GM18507 (cell line): ENCODE results near the gene SEMA3B.

Experiments used
- DNase-seq: peaks from one replicate; pipeline ENCODE4 v3.0.0; 2011; ENCODE audit warnings: low read depth; ENCODE audit not compliant: insufficient read length; ENCODE audit errors: extremely low spot score
- FAIRE-seq: peaks from 2 replicates; lab custom pipeline; 2011; peaks lifted over from hg19 to GRCh38; lab: Jason Lieb, UNC

SEMA3B gene

DNA sequence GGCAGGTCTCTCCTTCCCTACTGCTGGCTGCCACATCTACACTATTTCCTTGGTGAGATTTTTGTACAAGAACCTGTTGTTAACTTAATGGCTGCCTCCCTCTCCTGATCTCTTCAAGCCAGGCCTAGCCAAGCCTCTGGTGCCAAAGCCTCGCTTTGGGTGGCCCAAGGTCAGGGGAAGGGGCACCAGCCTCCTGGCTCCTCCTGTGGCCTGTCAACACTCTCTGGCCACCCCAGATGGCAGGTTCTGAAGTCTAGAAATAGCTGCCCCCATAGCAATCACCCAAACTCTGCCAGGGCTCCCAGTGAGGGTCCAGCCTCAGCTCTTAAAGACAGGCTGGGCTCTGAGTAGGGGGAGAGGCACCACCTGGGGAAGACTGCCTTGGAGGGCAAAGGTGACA, 18.3 kb downstream of the SEMA3B start:
- FAIRE-seq (no peak), DNase-seq (no peak)

DNA sequence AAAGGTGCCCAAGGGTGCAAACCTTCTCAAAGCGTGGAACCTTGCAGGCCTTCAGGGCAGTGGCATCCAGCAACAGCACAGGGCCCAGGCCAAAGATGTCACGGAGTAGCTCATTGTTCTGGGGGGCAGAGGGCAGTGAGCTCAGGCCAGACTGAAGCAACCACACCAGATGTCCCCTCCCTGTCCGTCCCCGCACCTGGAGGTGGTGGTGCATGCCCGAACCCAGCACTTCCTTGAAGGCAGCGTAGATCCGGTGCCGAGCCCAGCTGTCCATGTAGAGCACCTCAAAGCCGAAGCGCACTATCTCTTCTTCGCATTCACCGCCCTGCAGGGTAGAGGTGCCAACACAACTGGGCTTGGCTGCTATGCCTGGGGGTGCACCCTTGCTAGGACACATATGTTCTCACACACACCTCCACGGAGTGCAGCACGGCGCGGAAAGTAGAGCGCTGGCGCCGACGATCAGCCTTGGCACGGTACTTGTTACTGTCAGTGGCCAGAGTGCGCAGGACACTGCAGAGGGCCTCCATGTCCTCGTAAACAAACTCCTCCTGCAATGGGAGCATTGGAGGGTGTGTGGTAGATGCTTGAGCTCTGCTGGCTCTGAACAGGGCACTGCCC, 19.6 kb downstream of the SEMA3B start:
- no peak for DNase-seq
- no peak for FAIRE-seq

DNA sequence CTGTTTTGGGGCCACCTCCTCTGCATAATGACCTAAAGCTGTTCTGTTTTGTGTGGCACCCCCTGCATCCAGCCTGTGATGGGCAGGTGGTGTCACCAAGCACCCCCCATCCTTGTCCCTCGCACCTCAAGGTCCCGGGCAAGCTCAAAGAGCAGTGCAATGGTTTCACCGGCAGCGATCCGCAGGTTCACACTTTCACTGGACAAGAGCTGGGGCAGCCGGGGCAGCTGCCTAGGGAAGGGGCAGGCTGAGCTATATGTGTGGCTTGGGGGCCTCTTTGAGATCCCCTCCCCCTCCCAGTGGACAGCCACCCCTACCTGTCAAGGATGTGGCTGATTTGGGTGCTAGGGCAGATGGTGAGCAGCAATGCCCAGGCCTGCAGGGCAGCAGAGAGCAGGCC, 20.2 kb downstream of the SEMA3B start:
- FAIRE-seq (no peak), DNase-seq (no peak)

DNA sequence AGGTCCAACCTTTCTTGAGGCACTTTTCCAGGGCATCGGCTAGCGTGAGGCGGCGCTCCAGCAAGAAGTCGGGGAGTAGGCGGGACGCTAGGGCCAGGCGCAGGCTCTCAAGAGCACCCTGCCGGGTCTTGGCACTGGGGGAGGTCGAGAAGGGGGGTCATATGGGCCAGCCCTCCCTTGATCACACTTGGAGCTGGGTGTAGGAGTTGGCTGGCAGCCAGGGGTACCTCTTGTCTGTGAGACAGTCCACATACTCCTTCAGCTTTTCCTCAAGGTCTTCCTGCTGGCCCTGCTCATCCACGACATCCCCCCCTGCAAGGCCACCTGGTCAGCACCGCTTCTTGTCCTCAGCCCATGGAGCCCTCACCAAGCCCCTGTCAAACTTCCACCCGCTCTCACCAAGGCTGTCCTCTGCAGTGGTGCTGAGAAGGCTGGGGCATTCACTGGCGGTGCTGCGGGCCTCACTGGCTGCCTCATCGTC, 21.3 kb downstream of the SEMA3B start:
- FAIRE-seq (no peak), DNase-seq (no peak)

DNA sequence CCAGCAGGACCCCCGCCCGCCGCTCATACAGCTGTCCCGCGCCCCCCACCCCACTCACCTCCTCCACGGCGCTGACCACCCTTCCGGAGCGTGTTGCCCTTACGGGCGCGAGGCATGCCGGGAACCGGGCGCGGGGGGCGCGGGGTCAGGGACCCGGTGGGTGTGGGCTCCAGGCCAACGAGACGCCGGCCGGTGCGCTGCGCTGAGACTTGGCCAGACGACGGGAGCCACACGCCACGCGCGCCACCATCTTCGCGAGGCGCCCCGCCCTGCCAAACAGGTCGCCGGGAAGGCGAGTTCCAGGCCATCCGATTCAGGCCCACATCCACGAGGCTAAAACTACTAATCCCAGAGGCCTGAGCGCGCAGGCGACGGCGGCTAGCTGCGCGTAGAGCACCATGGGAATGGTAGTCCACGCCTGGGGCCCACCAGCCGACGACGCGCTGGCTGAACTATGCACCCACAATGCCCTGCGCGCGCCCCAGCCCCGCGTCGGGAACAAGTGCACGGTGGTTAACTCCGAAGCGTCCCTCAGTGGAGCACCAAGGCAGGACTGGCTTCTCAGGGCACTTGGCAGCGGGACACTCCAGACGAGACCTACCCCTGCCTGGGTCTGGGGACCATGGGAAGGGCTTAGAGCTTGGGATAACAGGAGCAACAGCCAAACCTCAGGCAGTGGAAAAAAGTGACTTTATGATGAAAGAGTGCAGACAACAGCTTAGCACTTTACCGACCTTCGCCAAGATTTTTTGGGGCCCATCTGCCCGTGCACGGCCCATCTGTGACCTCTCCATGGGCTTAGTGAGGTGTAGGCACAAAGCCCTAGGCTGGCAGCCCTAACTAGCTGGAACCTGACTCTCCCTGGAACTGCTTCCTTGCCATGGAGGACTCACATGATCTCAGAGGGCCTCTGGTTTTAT, 23.5 kb downstream of the SEMA3B start, which contains the start of gene IFRD2:
TSS of gene IFRD2 (minus strand) at position 271 of the 920 bp plus-strand sequence. CDS start at position 116, 155 bp downstream.
- peak; percentile 100 for FAIRE-seq
- peak; percentile 89 for DNase-seq

DNA sequence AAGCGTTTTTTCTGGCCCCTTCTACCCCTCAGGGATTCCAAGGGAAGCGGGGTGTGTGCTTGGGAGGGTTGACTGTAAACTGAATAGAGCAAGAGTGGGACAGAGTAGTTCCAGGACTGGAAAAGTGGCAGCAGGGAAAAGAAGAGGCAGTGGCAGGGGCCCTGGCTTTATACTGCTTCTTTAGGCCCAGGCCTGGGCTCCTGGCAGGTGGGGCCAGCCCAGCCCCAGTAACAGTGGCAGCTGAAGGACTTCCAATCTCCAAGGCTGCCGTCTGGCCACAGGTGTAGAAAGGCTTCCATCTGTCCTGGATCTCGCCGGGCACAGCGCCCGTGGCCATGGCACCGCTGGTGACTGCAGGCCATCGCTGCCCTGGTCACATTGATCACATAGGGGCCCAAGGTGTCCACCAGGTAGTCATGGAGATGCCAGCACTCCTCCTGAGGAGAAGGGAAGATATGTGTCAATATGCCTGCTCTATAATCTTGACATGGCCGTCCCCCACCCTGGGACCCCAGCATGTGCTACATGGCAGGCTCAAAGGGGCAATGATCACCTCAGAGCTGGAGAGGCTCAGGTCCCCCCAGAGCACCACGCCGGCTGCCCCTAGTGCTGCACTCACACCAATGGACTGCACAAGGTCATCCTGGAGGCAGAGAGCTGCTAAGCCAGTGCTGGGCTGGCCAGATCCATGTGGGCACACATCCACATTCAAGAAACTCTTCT, 24.3 kb downstream of the SEMA3B start:
- no peak for FAIRE-seq

DNA sequence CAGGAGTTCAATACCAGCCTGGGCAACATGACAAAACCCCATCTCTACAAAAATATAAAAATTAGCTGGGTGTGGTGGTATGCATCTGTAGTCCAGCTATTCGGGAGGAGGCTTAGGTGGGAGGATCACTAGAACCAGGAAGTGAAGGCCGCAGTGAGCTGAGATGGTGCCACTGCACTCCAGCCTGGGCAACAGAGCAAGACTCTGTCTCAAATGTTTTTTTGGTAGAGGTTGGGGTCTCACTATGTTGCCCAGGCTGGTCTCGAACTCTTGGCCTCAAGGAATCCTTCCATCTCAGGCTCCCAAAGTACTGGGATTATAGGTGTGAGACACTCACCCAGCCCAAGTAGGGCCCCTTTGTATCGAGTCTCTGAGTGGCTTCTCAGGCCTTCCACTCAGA, 25.1 kb downstream of the SEMA3B start:
- no peak for DNase-seq

More for the DNA sequence above, 24.3 kb downstream of the SEMA3B start:
- no peak for DNase-seq

DNA sequence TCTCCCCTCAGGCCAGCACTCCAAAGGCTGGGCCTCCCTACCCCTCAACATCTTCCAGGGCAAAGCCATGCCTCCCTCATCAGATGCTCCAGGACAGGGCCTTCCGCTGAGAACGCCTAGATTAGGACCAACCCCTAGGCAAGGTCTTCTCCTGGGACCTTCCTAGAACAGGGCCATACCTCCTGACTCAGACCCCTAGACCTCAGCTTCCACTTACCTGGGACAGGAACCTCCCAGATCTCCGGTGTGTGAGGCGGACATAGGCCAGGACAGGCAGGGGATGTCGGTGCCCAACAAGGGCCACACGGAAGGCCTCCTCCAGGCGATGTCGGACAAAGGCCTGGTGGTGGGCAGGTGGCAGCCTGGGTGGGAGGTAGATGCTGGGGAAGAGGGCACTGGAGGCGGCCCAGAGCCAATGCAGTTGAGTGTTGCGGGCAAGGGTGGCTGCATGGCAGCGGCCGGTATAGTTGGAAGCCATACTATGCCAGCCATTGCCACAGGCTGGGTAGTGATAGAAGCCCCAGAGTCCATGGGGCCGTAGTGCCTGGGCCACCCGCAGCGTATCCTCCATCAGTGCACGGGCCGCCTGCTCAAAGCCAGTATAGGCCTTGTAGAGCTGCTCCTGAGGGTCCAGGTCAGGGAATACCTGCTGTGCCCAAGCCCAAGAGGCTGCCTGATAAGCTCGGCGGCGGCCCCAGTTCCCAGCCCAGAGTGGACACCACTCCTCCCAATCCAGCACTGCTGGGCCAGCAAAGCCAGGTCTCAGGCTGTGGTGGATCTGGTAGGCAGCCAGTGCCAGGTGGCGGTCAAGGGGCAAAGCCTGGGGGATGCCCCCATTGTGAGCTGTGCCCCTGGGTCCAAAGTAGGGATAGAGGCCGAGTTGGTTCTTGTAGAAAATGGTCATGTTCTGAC, 25.8 kb downstream of the SEMA3B start:
- DNase-seq, result no peak
- no peak for FAIRE-seq

More for the DNA sequence above, 25.1 kb downstream of the SEMA3B start:
- no peak for FAIRE-seq

DNA sequence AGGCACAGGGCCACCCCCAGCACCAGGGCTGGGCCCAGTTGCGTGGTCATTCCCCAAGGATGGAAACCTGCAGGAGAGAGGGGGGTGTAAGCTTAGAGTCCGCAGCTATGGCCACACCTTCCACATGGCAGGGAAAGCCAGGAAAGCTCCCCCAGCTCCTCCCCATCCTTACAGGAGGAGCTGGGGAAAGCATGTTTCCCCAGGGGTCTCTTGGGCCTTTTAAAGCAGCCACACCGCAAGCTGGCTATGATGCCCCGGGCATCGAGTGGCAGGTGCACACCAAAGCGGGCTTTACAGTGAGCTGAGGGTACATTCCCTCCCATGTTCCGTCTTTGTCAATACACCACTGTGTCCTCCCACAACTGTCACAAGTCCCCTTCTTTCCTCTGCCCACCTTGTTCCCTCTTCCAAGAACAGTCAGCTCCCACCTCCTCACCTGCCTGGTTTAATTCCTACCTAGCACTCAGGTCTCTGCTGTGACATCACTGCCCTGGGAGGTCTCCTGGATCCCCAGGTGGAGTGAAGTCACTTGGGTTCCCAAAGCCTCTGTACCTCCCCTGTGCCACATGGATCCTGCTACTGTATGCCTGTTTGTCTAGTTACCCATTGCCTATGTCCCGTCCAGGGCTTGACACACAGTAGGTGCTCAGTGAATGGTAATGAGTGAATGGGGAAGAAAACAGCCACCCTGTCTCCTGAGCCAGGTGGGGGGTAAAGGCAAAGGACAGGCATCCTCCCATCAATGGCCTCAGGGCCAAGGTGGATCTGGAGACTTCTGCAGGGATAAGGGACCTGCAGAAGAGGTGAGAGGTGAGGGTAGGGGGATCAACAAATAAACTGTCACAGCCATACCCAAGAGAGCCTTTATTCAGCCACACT, 26.8 kb downstream of the SEMA3B start:
- DNase-seq, result no peak
- no peak for FAIRE-seq

DNA sequence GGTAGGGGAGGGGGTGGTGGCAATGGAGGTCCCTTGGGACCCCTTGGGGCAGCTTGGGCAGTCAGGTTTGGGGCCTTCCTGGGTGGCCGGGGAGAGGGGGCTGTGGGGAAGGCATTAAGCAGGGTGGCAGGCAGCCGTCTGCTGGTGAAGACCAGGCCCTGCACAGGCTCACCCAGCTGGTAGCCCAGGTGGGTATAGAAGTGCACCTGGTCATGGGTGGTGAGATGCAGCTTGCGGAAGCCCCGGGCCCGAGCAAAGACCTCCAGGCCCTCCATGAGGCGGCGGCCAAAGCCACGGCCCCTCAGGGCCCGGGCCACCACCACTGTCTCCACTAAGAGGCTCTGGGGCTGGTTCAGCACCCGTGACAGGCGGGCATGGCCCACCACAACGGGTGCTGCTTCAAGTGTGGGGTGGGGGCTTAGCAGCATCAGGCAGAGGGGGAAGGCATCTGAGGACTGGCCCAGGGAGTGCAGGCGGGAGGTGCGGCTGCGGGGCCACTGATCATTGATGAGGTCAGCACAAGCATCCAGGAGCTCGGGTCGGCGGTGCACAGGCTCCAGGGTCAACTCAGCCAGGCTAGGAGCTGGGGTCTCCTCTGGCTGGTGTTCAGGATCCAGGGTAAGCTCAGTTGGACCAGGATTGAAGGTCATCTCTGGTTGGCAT, 27.9 kb downstream of the SEMA3B start:
- no peak for FAIRE-seq
- no peak for DNase-seq

DNA sequence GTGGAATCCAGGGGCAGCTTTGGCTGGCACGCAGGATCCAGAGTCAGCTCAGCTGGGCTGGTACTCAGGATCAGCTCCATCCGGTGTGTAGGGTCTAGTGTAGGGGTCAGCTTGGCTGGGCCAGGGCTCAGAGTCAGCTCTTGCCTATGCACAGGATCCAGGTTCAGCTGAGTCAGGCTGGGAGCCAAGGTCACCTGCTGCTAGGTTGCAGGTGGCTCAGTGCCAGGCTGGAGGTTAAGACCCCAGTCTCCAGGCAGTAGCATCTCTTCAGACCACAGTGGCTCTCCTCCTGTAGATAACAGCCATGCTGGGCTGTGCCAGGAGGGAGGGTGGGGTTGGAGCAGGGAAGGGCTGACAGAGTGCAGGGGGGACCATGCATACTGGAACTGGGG, 28.4 kb downstream of the SEMA3B start:
- no peak for FAIRE-seq
- DNase-seq, result no peak

DNA sequence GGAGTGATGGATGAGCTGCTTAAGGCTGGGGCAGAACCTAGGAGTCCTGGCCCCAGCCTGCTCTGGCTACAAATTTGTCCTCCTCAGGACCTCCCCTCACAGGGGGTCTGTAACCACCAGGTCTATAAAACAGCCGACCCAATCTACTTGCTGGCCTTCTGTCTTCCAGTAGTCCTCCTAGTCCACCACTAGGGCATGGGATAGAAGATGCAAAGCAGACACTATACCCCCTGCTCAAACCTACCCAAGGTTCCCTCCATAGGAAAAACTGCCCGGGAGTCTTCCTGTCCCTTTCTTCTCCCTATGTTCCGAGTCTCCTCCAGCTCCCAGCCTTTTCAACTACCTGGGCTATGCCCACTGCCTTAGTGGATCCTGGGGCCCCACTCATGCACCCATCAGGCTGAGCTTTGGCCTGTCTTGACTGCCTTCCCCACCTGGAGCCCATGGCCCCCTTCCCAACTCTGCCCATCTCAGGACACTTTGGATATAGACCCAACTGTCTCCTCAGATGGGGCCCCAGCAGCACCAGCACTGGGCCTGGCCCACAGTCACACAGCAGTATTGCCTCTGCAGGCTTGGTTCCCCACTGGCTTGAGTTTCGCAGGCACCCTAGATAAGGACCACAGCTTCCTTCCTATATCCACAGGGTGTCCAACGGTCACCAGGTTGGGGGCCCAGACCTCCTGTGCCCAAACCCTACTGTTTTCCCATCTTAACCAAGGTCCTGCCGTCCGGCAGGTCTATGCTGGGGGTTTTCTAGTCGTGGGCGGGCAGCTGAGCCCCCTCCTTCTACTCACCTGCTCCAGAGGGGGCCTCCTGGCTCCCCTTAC, 29.2 kb downstream of the SEMA3B start:
- DNase-seq (no peak), FAIRE-seq (no peak)

DNA sequence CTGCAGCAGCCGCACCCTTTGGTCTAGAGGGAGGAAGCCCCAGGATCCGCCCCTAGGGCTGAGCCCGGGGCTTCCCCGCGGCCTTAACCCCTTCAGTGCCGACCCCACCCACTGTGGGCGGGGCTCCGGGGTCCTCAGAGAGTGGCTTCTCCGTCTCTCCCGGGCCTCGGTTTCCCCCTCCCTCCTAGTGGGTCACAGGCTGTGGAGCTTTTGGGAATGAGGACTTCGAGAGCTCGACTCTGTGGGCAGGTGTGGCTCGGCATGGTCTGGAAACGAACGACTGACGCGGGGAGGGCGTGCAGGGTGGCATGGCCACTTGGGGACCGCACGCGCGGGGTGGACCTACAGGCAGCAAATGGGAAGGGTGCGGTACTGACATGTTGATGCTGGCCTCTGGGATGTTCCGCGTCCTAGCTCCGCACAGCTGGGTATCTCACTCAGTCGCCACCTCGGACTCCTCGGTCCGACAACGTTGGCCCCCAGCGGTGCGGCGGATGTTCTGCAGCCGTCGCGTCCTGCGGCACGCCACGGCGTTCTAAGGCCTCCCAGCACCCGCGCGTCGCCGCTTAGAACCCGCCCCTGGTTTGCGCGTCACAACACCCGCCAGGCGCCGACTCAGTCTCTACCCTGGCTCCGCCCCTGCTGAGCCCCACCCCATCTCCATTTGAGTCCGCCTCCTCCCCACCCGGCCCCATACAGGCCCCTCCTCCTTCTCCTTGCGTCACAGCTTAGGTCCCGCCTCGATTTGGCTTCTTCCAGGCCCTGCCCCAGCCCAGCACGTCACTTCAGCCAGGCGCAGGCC, 30.1 kb downstream of the SEMA3B start, which contains the start of the genes HYAL3 and NAA80:
TSS of gene HYAL3 (minus strand) at position 570 of the 802 bp plus-strand sequence. CDS start 3,803 bp downstream, outside the sequence.
TSS of gene NAA80 (minus strand) at position 570 of the 802 bp plus-strand sequence. CDS start 1,942 bp downstream, outside the sequence.
- peak; percentile 100 for FAIRE-seq
- DNase-seq, result peak; percentile 95

DNA sequence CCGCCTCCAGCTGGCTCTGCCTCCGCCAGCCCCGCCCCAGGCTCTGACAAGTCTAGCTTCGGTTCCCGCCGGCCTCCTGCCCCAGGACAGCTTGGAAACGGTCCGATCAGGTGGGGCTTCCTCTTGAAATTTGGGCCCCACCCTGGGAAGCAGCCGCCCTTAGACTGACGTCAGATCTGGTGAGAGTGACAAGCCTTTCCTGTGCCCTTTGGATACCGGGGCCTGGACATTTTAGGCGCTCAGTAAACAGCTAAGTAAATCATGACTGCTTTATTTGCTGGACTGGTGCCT, 30.6 kb downstream of the SEMA3B start:
- DNase-seq (no peak), FAIRE-seq (no peak)

DNA sequence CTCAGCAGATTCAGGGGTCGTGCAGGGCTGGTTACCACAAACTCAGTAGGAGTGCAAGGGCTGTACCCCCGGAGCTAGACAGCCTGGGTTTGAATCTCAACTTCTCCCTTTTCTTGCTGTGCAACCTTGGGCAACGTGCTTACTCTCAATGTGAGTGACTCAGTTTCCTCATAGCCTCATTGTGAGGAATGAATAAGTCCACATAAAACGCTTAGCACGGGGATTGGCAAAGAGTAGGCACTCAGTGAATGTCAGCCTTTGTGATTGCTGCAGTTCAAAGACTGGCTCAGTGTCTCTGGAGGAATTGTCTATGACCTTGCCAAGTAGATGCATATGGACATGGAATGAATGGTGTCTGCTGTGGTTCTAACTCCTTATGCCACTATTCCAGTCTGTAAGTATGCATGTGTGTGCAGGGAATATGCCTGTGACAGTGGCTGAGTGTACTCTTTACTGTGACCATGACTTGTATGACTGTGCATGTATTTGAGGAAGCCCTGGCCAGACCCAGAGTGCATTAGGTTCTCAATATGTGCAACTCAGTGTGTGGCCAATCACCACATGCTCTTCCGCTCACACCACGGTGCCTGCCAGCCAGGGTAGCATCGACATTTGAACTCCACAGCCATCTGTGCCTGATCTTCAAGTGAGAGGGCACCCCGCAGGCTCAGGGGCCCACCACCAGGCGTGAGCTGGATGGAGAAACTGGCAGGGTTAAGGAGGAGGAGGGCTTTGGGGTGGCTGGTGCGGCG, 31.2 kb downstream of the SEMA3B start:
- no peak for DNase-seq
- FAIRE-seq, result no peak
